Left lung (tissue), 10 donors: ENCODE results near the gene PLXDC1. TPM values are rescaled to one million over a fixed set of nuclear protein-coding genes. Genes with fewer than 3 reads are reported as not detected.
A peak's percentile ranks its signal among the peaks of the same experiment; 100 is the strongest.

Source experiments
- ATAC-seq: fragments of 200-7000 bp; cut with Tn5 transposase; one replicate; pipeline ENCODE4 v1.9.1; 2020; ENCODE audit warnings: moderate library complexity
- DNase-seq, 4 donors: peaks; one replicate each; pipeline ENCODE4 v3.0.0-alpha.2; 2013 to 2020
- H3K27ac ChIP-seq, 2 donors: fragments of 200-600 bp; sonication (generic) in 1 of 2; one replicate each; pipeline versions ENCODE4 v1.5.0 to v1.8.0; 2020 to 2021
- H3K27me3 ChIP-seq, 2 donors: fragments of 200-600 bp; sonication (generic) in 1 of 2; one replicate each; pipeline versions ENCODE4 v1.5.0 to v1.8.0; 2020 to 2021
- H3K36me3 ChIP-seq, 2 donors: fragments of 200-600 bp; sonication (generic) in 1 of 2; one replicate each; pipeline versions ENCODE4 v1.5.0 to v1.8.0; 2020 to 2021
- H3K4me1 ChIP-seq, 2 donors: fragments of 200-600 bp; one replicate each; pipeline ENCODE4 v1.8.0; 2021
- H3K4me3 ChIP-seq, 2 donors: fragments of 200-600 bp; sonication (generic) in 1 of 2; one replicate each; pipeline versions ENCODE4 v1.5.0 to v1.8.0; 2020 to 2021; ENCODE audit warnings: mild to moderate bottlenecking in 1 of 2
- H3K9me3 ChIP-seq, 2 donors: fragments of 200-600 bp; sonication (generic) in 1 of 2; one replicate each; pipeline versions ENCODE4 v1.5.0 to v1.8.0; 2020 to 2021
- intact Hi-C, 2 donors: fragments of 100-400 bp; cut with DNase I; formaldehyde crosslinking; loops; one replicate each; pipeline versions ENCODE4 v1.11.2 to v1.14.2; 2022
- polyA plus RNA-seq, 6 donors: library from polyadenylated mRNA; unstranded; fragments of 120-200 nt; gene quantifications; one replicate each; pipeline ENCODE4 v1.2.1, GENCODE V29; 2013; ENCODE audit not compliant: insufficient read length in 6 of 6
- total RNA-seq, 2 donors: library from RNA; stranded (reverse); fragmentation: NEBNext Ultra II Directional; extraction: Animal tissue kit (Norgen Biotek cat#: 25700); gene quantifications; one replicate each; pipeline ENCODE4 v1.2.1, GENCODE V29; 2021
- TF ChIP-seq, protein P1 (sequence below), 2 donors: fragments of 200-600 bp; sonication (generic) in 1 of 2; IDR thresholded peaks; one replicate each; pipeline versions ENCODE4 v1.5.0 to v1.8.0; 2021; ENCODE audit warnings: antibody characterized with exemption in 2 of 2
- donor health status: DM: no; HTN: yes; CAD: no.
- donor health status: DM: no; HTN: no; CAD: no.

PLXDC1 gene
- total and polyA plus RNA-seq, 8 donors: 4.1 to 11.9 (median 6.9) TPM

DNA sequence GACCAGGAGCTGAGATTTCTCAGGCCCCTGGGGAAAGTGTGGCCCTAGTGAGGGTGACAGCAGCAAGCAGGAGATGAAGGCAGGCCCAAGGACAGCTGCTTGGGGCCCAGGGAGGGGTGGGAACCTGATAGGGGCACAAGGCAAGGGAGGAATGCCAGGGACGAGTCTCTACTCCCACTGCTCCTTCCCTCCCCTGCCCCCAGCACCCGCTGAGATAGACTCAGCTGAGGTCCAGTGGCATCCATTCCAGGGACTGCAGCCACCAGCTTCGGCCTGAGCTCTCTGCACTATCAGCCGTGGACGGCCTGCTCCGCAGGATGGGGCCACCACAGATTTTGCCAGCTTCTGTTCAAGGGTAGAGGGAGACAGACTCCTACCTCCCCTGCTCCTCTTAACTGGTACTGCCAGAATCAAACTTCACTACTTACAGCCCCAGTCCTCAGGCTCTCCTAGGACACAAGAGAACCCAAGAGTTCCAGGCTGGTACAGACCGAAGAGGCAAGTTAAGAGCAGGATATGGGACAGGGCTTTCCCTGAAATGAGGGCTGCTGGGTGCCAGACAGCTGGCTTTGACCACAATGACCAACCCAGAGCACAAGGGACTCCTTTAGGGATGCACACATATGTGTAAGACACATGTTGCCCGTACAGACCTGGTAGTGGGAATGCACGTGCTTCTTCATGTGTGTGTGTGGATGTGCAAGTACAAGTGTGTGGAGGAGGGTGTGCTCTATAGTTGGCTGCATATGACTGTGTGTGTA, 40.5 kb upstream of the PLXDC1 start:
- peaks cover 0 to 10% of the 10 kb centered on the region in 2 donors for H3K27me3 ChIP-seq
- H3K27ac ChIP-seq: no peak overlapping the region
- intact Hi-C loops: no loop called here
- ATAC-seq (no peak), DNase-seq (peak in 1 of 4 donors; percentile 47)
- H3K9me3 ChIP-seq: no peaks in the 10 kb centered on the region
- H3K4me1 ChIP-seq: peaks cover 13 to 30% of the 10 kb centered on the region in 2 donors
- H3K4me3 ChIP-seq: no peak overlapping the region
- H3K36me3 ChIP-seq: peaks cover 0 to 72% of the 10 kb centered on the region in 2 donors
- TF ChIP-seq, protein P1, sequence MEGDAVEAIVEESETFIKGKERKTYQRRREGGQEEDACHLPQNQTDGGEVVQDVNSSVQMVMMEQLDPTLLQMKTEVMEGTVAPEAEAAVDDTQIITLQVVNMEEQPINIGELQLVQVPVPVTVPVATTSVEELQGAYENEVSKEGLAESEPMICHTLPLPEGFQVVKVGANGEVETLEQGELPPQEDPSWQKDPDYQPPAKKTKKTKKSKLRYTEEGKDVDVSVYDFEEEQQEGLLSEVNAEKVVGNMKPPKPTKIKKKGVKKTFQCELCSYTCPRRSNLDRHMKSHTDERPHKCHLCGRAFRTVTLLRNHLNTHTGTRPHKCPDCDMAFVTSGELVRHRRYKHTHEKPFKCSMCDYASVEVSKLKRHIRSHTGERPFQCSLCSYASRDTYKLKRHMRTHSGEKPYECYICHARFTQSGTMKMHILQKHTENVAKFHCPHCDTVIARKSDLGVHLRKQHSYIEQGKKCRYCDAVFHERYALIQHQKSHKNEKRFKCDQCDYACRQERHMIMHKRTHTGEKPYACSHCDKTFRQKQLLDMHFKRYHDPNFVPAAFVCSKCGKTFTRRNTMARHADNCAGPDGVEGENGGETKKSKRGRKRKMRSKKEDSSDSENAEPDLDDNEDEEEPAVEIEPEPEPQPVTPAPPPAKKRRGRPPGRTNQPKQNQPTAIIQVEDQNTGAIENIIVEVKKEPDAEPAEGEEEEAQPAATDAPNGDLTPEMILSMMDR (IDR thresholded peaks at IDR 0.05): no peak

- Histone ChIP-seq H3K9me3 (no peaks in the 10 kb centered on the region), H3K36me3 (peaks cover 0 to 99% of the 10 kb centered on the region in 2 donors), H3K4me1 (no peaks in the 10 kb centered on the region), H3K27me3 (no peaks in the 10 kb centered on the region), H3K27ac (no peak overlapping the region), H3K4me3 (no peak overlapping the region)
- intact Hi-C loops: no loop called here
- ATAC-seq (no peak), DNase-seq (no peak)
- TF ChIP-seq, protein P1 (IDR thresholded peaks at IDR 0.05): no peak
Observed at GRCh38 chr17:39187152-39187830, 35.9 kb upstream of the PLXDC1 start.

DNA sequence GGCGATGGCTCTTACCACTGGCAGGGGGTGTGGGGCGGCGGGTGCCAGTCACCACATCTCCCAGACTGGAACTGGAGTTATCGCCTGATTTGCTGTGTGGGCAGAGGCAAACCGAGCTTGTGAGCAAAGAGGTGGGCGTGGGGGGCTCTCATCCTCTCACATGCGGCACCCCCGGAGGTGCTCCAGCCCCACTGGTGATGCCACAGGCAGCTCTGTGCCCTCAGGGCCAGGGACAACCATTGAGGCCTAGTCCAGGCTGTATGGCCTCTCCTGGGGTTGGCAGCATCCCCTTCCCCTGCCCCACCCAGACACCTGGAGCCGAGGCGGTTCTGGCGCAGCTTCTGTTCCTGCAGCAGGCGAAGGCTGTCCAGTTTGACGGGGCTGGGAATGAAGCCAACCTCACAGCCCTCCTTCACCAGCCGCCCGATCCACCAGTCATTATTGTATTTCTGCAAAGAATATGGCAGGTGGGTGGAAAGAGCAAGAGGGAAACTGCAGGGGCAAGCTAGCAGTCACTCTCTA, 35.1 kb upstream of the PLXDC1 start:
- peaks cover 0 to 99% of the 10 kb centered on the region in 2 donors for H3K36me3 ChIP-seq
- TF ChIP-seq, protein P1 (IDR thresholded peaks at IDR 0.05): no peak
- no peaks in the 10 kb centered on the region for H3K9me3 ChIP-seq
- no peaks in the 10 kb centered on the region for H3K27me3 ChIP-seq
- no peak for DNase-seq
- no peak for ATAC-seq
- no peak overlapping the region for H3K27ac ChIP-seq
- H3K4me3 ChIP-seq: no peak overlapping the region
- H3K4me1 ChIP-seq: no peaks in the 10 kb centered on the region
- intact Hi-C loops: no loop called here

GRCh38 chr17:39183720-39184119, 32.3 kb upstream of the PLXDC1 start:
- intact Hi-C loops: no loop called here
- no peak for ATAC-seq
- no peak for DNase-seq

More at GRCh38 chr17:39183720-39184119, 32.3 kb upstream of the PLXDC1 start:
- TF ChIP-seq, protein P1 (IDR thresholded peaks at IDR 0.05): no peak
- Histone ChIP-seq H3K36me3 (peaks cover 0 to 96% of the 10 kb centered on the region in 2 donors), H3K27ac (no peak overlapping the region), H3K4me3 (no peak overlapping the region), H3K4me1 (no peaks in the 10 kb centered on the region), H3K27me3 (no peaks in the 10 kb centered on the region), H3K9me3 (no peaks in the 10 kb centered on the region)
